ENCODE data around the gene FBL. TPM values are rescaled to one million over a fixed set of nuclear protein-coding genes. Genes with fewer than 3 reads are reported as not detected.

The FBL gene
- total and polyA plus RNA-seq, 2 of the 4 experiments (the other 2 are of a cell fraction), result 259 to 446 TPM

- no peak overlapping the region for H4K91ac ChIP-seq (ENCODE audit: insufficient read depth, low read depth, low read length)
- no peak overlapping the region for H2BK5ac ChIP-seq (ENCODE audit: low read depth, low read length, poor library complexity, severe bottlenecking)
- H3K4me2 ChIP-seq (ENCODE audit: low read depth, low read length), result no peak overlapping the region
- ATAC-seq (ENCODE audit: low read depth), result no peak
- H3K9me3 ChIP-seq (ENCODE audit: control insufficient read depth, insufficient read depth, low read length), result no peaks in the 10 kb centered on the region
- dilution Hi-C loops (cut with HindIII; ENCODE audit: low sequenced_read_pairs, unreplicated experiment) (no loop called here), in situ Hi-C loops (cut with MboI; ENCODE audit: low sequenced_read_pairs) (loop anchor here (25.0 kb wide), 1 partner anchor 391 kb away; the partner anchor contains the start of genes RPS16 and SUPT5H), intact Hi-C loops (cut with micrococcal nuclease) (no loop called here)
- H4K8ac ChIP-seq (ENCODE audit: low read depth in 2 of 2, low read length in 2 of 2), result no peak overlapping the region
- ChIA-PET CTCF (no interaction called here), POLR2A (ENCODE audit: unreplicated experiment) (no interaction called here)
- no peak overlapping the region for H2AK5ac ChIP-seq (ENCODE audit: low read depth, low read length)
- H3K27ac ChIP-seq (ENCODE audit: insufficient read depth, low read length), result no peak overlapping the region
- H4K20me1 ChIP-seq (ENCODE audit: insufficient read depth, low read length), result no peaks in the 10 kb centered on the region; the same call in none of the 2 replicates
- no peak overlapping the region for H3K56ac ChIP-seq (ENCODE audit: extremely low read depth, insufficient read depth, low read length)
- no peak for DNase-seq
- peaks cover 18% of the 10 kb centered on the region; the same call in 1 of the 2 replicates for H3K9me1 ChIP-seq (ENCODE audit: insufficient read depth, low read length)
- WGBS, 2 experiments (ENCODE audit: extremely low coverage in 2 of 2, insufficient read length in 1 of 2), result 74% methylated on average over 2 of the region's 5 CpGs; no CpG with 5 or more reads in 1 of the 2 experiments
- BruUV-seq (replicated peaks), result no TSS peak
- no peak for TF ChIP-seq FOS (IDR thresholded peaks at IDR 0.05; ENCODE audit: low read depth, low read length)
- TF ChIP-seq ELK1 (IDR thresholded peaks at IDR 0.05; ENCODE audit: borderline replicate concordance, low read depth, low read length), result no peak
- no peak for TF ChIP-seq CEBPB (IDR thresholded peaks at IDR 0.05; ENCODE audit: low read depth, low read length)
- no peak for TF ChIP-seq CTCF (conservative IDR thresholded peaks at IDR 0.05; ENCODE audit: low read depth, low read length)
- no peak for TF ChIP-seq BHLHE40 (IDR thresholded peaks at IDR 0.05; ENCODE audit: low read depth, low read length)
- no peak for TF ChIP-seq RFX5 (IDR thresholded peaks at IDR 0.05; ENCODE audit: low read depth, low read length)
- no peak for TF ChIP-seq RCOR1 (IDR thresholded peaks at IDR 0.05; ENCODE audit: insufficient replicate concordance, low read length)
- TF ChIP-seq NFE2L2 (IDR thresholded peaks at IDR 0.05; ENCODE audit: low read depth, low read length), result no peak
- TF ChIP-seq MXI1 (IDR thresholded peaks at IDR 0.05; ENCODE audit: borderline replicate concordance, low read depth, low read length), result no peak
- no peak for TF ChIP-seq USF2 (IDR thresholded peaks at IDR 0.05; ENCODE audit: low read depth, low read length)
- TF ChIP-seq MAZ (IDR thresholded peaks at IDR 0.05; ENCODE audit: borderline replicate concordance, low read depth, low read length), result no peak
- no peak for TF ChIP-seq SMC3 (IDR thresholded peaks at IDR 0.05; ENCODE audit: low read depth, low read length)
- no peak for TF ChIP-seq CHD1 (IDR thresholded peaks at IDR 0.05; ENCODE audit: low read depth, low read length)
- TF ChIP-seq MAFK (IDR thresholded peaks at IDR 0.05; ENCODE audit: low read depth, low read length), result no peak
- TF ChIP-seq POLR2A (IDR thresholded peaks at IDR 0.05; ENCODE audit: low read depth, low read length), result no peak
- TF ChIP-seq RAD21 (IDR thresholded peaks at IDR 0.05; ENCODE audit: low read length), result no peak
- no peak overlapping the region for H3K14ac ChIP-seq (replicated peaks; ENCODE audit: low read depth, low read length)
- no peak overlapping the region for H3K18ac ChIP-seq (ENCODE audit: low read depth, low read length)
- H2BK15ac ChIP-seq (ENCODE audit: low read depth, low read length), result no peak overlapping the region
- H3K9ac ChIP-seq (ENCODE audit: low read depth, low read length), result no peak overlapping the region
- H3K79me1 ChIP-seq (ENCODE audit: low read depth in 1 of 2, low read length in 2 of 2), result peaks cover 16 to 36% of the 10 kb centered on the region in 2 experiments
- no peak overlapping the region for H2BK120ac ChIP-seq (ENCODE audit: low read depth, low read length)
- no peak overlapping the region for H2BK20ac ChIP-seq (ENCODE audit: low read depth, low read length)
- no peak overlapping the region for H3K23ac ChIP-seq (ENCODE audit: low read depth, low read length)
- peaks cover 9% of the 10 kb centered on the region for H3K4me1 ChIP-seq (ENCODE audit: control insufficient read depth, insufficient read depth, low read length)
- no peak overlapping the region for H2AK9ac ChIP-seq (replicated peaks; ENCODE audit: low read depth, low read length, poor library complexity)
- peaks cover 38% of the 10 kb centered on the region for H3K36me3 ChIP-seq (ENCODE audit: control insufficient read depth, insufficient read depth, low read length)
- no peak overlapping the region for H4K5ac ChIP-seq (ENCODE audit: low read depth, low read length)
- no peak overlapping the region for H2AFZ ChIP-seq (replicated peaks; ENCODE audit: low read length, poor library complexity)
- no peak overlapping the region for H3K4me3 ChIP-seq (ENCODE audit: insufficient read depth, low read depth, low read length)
- no peak overlapping the region for H3K4ac ChIP-seq (ENCODE audit: low read depth, low read length)
- H3K27me3 ChIP-seq (ENCODE audit: control insufficient read depth, insufficient read depth, low read length), result no peaks in the 10 kb centered on the region
Observed at GRCh38 chr19:39828654-39829032, 17.5 kb downstream of the FBL start.
